Erythroblast (primary cell): ENCODE results near the gene NEDD4L.
"Not testable (repeated sequence)": the region's sequence is repeated elsewhere in the genome, so short reads cannot be mapped to it uniquely, and the experiment has no call there.

Source experiments
- DNase-seq, 2 experiments: peaks; one replicate each; lab custom pipeline; 2025; lab: John Stamatoyannopoulos, UW
- GATA1 ChIP-seq: IDR thresholded peaks from 2 replicates; pipeline ENCODE4 v1.6.1; 2011; ENCODE audit warnings: low read depth, mild to moderate bottlenecking, control low read depth, low read length, moderate library complexity
- POLR2A ChIP-seq: IDR thresholded peaks from 2 replicates; pipeline ENCODE4 v1.6.1; 2011; ENCODE audit warnings: mild to moderate bottlenecking, low read length

Gene NEDD4L

GRCh38 chr18:58379443-58379842 lies 335.4 kb downstream of the NEDD4L start:
- DNase-seq = no peak
- TF ChIP-seq POLR2A = no peak
- TF ChIP-seq GATA1 = no peak

GRCh38 chr18:58380113-58380512 lies 336.1 kb downstream of the NEDD4L start:
- DNase-seq = not testable (repeated sequence)

- TF ChIP-seq POLR2A (no peak), GATA1 (no peak)
- DNase-seq = no peak
These were observed 337.8 kb downstream of the NEDD4L start for GRCh38 chr18:58381676-58382411.

GRCh38 chr18:58382446-58382845 lies 338.4 kb downstream of the NEDD4L start:
- no peak for DNase-seq

GRCh38 chr18:58385472-58385871 lies 341.4 kb downstream of the NEDD4L start:
- TF ChIP-seq POLR2A (no peak), GATA1 (no peak)
- no peak for DNase-seq

More at GRCh38 chr18:58382446-58382845, 338.4 kb downstream of the NEDD4L start:
- TF ChIP-seq GATA1 = no peak
- TF ChIP-seq POLR2A = no peak

GRCh38 chr18:58386780-58387179 lies 342.8 kb downstream of the NEDD4L start:
- no peak for DNase-seq
- no peak for TF ChIP-seq POLR2A

- DNase-seq = no peak
- no peak for TF ChIP-seq GATA1
- TF ChIP-seq POLR2A = no peak
These were observed 343.7 kb downstream of the NEDD4L start for GRCh38 chr18:58387716-58388115.

GRCh38 chr18:58388736-58389135 lies 344.7 kb downstream of the NEDD4L start:
- DNase-seq = no peak
- TF ChIP-seq POLR2A = no peak
- no peak for TF ChIP-seq GATA1

- no peak for DNase-seq
- TF ChIP-seq POLR2A (no peak), GATA1 (no peak)
These were observed 345.7 kb downstream of the NEDD4L start for GRCh38 chr18:58389745-58390144.

- TF ChIP-seq POLR2A (no peak), GATA1 (no peak)
- no peak for DNase-seq
These were observed 346.4 kb downstream of the NEDD4L start for GRCh38 chr18:58390399-58390798.

GRCh38 chr18:58391231-58391825 lies 347.3 kb downstream of the NEDD4L start:
- DNase-seq = no peak
- TF ChIP-seq GATA1 (no peak), POLR2A (no peak)

GRCh38 chr18:58391932-58392323 lies 347.9 kb downstream of the NEDD4L start:
- no peak for TF ChIP-seq POLR2A
- TF ChIP-seq GATA1 = no peak
- no peak for DNase-seq

GRCh38 chr18:58392324-58393000 lies 348.4 kb downstream of the NEDD4L start:
- DNase-seq = no peak
- TF ChIP-seq POLR2A (no peak), GATA1 (no peak)

GRCh38 chr18:58393295-58393694 lies 349.3 kb downstream of the NEDD4L start:
- DNase-seq = no peak
- no peak for TF ChIP-seq GATA1
- no peak for TF ChIP-seq POLR2A

- TF ChIP-seq POLR2A (no peak), GATA1 (no peak)
- DNase-seq = no peak
These were observed 350.0 kb downstream of the NEDD4L start for GRCh38 chr18:58394046-58394445.
